PC-3 (cell line): ENCODE measurements around the gene ADAMTSL2. TPM values are rescaled to one million over a fixed set of nuclear protein-coding genes. Genes with fewer than 3 reads are reported as not detected.

ENCODE experiments used
- ATAC-seq: fragments of 200-7000 bp; cut with Tn5 transposase; 2 replicates; pipeline ENCODE4 v1.9.1; 2020; ENCODE audit warnings: mild to moderate bottlenecking, moderate library complexity
- BruUV-seq: library from RNA; stranded (reverse); fragments of 400-500 nt; replicated peaks from 2 replicates; lab custom pipeline; 2021; lab: Mats Ljungman, UMichigan
- CTCF ChIA-PET: fragments of 300-600 bp; sonication (Branson Sonifier 250); formaldehyde crosslinking; loops from one replicate; lab custom pipeline; 2022; ENCODE audit warnings: antibody characterized with exemption; lab: Charles Lee
- POLR2A ChIA-PET: fragments of 300-600 bp; sonication (Branson Sonifier 250); formaldehyde crosslinking; loops from one replicate; lab custom pipeline; 2022; ENCODE audit warnings: antibody characterized with exemption; ENCODE audit not compliant: unreplicated experiment; lab: Charles Lee
- DNase-seq: peaks from one replicate; pipeline ENCODE4 v3.0.0-alpha.2; 2015
- H2AFZ ChIP-seq: fragments of 300-600 bp; sonication (generic); 2 replicates; pipeline ENCODE4 v1.6.0; 2016; ENCODE audit warnings: antibody characterized with exemption, low read length
- H3F3A ChIP-seq: fragments of 300-600 bp; sonication (generic); one replicate; pipeline ENCODE4 v1.6.0; 2017; ENCODE audit warnings: antibody characterized with exemption, low read length, control low read depth, mild to moderate bottlenecking; ENCODE audit not compliant: unreplicated experiment
- H3K27ac ChIP-seq: fragments of 300-600 bp; sonication (generic); 2 replicates; pipeline ENCODE4 v1.5.1; 2016; ENCODE audit warnings: mild to moderate bottlenecking, low read length
- H3K27me3 ChIP-seq: fragments of 300-600 bp; sonication (generic); 2 replicates; pipeline ENCODE4 v1.6.1; 2016; ENCODE audit warnings: low read length, mixed read lengths
- H3K36me3 ChIP-seq: fragments of 300-600 bp; sonication (generic); 2 replicates; pipeline ENCODE4 v1.6.1; 2016; ENCODE audit warnings: low read depth, mixed run types, low read length, mixed read lengths
- H3K4me1 ChIP-seq: fragments of 300-600 bp; sonication (generic); 2 replicates; pipeline ENCODE4 v1.5.1; 2016; ENCODE audit warnings: low read length; ENCODE audit not compliant: insufficient read depth
- H3K4me2 ChIP-seq: fragments of 300-600 bp; sonication (generic); 2 replicates; pipeline ENCODE4 v1.6.0; 2016; ENCODE audit warnings: low read length
- H3K4me3 ChIP-seq: fragments of 300-600 bp; sonication (generic); 2 replicates; pipeline ENCODE4 v1.5.1; 2016; ENCODE audit warnings: mild to moderate bottlenecking, low read length, mixed read lengths
- H3K79me2 ChIP-seq: fragments of 300-600 bp; sonication (generic); 2 replicates; pipeline ENCODE4 v1.6.1; 2017; ENCODE audit warnings: low read length, mixed read lengths
- H3K9ac ChIP-seq: fragments of 300-600 bp; sonication (generic); 2 replicates; pipeline ENCODE4 v1.6.0; 2016; ENCODE audit warnings: mild to moderate bottlenecking, low read length
- H3K9me2 ChIP-seq: fragments of 300-600 bp; sonication (generic); replicated peaks from 2 replicates; pipeline ENCODE4 v1.6.1; 2016; ENCODE audit warnings: mixed run types, low read length, mixed read lengths
- H3K9me3 ChIP-seq: fragments of 300-600 bp; sonication (generic); 2 replicates; pipeline ENCODE4 v1.6.1; 2016; ENCODE audit warnings: low read length, mixed read lengths
- H4K20me1 ChIP-seq: fragments of 300-600 bp; sonication (generic); 2 replicates; pipeline ENCODE4 v1.6.1; 2016; ENCODE audit warnings: low read length, mixed read lengths
- EZH2 ChIP-seq: fragments of 300-600 bp; sonication (generic); IDR thresholded peaks from one replicate; pipeline ENCODE4 v1.6.1; 2017; ENCODE audit warnings: antibody characterized with exemption, mild to moderate bottlenecking, low read length; ENCODE audit not compliant: unreplicated experiment
- EZH2phosphoT487 ChIP-seq: fragments of 300-600 bp; sonication (generic); IDR thresholded peaks from 2 replicates; pipeline ENCODE4 v1.6.1; 2018; ENCODE audit warnings: mild to moderate bottlenecking, antibody characterized with exemption, low read length, borderline replicate concordance
- intact Hi-C: fragments of 100-400 bp; cut with micrococcal nuclease; formaldehyde crosslinking; loops from 2 replicates; pipeline ENCODE4 v1.9.0; 2023
- total RNA-seq: library from RNA; depleted of rRNA; stranded (reverse); fragments of >200 nt; gene quantifications from 2 replicates; pipeline ENCODE4 v1.2.3, GENCODE V29; 2014
- TF ChIP-seq, protein P1 (sequence below): fragments of 300-600 bp; sonication (generic); conservative IDR thresholded peaks from 2 replicates; pipeline ENCODE4 v1.5.1; 2017; ENCODE audit warnings: antibody characterized with exemption, low read depth, mild to moderate bottlenecking, low read length

Gene ADAMTSL2
- total RNA-seq, 1 experiment from 2014 or later = not detected

DNA sequence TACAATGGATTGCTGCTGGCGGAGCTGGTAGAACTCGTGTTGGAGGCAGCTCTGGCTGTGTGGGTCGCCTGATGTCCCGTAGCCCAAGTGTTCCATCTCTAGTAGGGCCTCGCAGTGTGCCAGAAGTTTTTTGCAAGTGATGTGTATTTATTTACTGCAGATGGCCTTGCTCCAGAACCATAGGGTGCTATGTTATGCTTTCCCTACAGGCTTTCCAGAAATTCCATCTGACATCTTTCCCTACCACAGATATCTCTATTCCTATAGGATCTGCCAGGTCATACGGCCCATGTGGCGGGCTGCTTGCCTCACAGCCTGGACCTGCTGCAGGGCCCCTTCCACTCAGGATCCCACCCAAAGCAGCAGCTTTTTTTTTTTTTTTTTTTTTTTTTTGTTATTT is 16.9 kb downstream of the ADAMTSL2 start:
- Histone ChIP-seq H3K4me2 (no peak overlapping the region), H3K27me3 (no peaks in the 10 kb centered on the region), H4K20me1 (no peaks in the 10 kb centered on the region), H3K27ac (no peak overlapping the region), H3K36me3 (no peaks in the 10 kb centered on the region), H3K79me2 (no peaks in the 10 kb centered on the region), H3K9me2 (no peaks in the 10 kb centered on the region), H3K9ac (no peak overlapping the region), H3F3A (no peaks in the 10 kb centered on the region), H3K4me3 (no peak overlapping the region), H3K4me1 (no peaks in the 10 kb centered on the region), H3K9me3 (no peaks in the 10 kb centered on the region), H2AFZ (no peak overlapping the region)
- intact Hi-C loops = no loop called here
- no peak for DNase-seq
- no peak for ATAC-seq
- no TSS peak for BruUV-seq
- POLR2A ChIA-PET = no interaction called here
- TF ChIP-seq, protein P1, sequence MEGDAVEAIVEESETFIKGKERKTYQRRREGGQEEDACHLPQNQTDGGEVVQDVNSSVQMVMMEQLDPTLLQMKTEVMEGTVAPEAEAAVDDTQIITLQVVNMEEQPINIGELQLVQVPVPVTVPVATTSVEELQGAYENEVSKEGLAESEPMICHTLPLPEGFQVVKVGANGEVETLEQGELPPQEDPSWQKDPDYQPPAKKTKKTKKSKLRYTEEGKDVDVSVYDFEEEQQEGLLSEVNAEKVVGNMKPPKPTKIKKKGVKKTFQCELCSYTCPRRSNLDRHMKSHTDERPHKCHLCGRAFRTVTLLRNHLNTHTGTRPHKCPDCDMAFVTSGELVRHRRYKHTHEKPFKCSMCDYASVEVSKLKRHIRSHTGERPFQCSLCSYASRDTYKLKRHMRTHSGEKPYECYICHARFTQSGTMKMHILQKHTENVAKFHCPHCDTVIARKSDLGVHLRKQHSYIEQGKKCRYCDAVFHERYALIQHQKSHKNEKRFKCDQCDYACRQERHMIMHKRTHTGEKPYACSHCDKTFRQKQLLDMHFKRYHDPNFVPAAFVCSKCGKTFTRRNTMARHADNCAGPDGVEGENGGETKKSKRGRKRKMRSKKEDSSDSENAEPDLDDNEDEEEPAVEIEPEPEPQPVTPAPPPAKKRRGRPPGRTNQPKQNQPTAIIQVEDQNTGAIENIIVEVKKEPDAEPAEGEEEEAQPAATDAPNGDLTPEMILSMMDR = no peak
- TF ChIP-seq EZH2phosphoT487 = no peak
- CTCF ChIA-PET = no interaction called here

DNA sequence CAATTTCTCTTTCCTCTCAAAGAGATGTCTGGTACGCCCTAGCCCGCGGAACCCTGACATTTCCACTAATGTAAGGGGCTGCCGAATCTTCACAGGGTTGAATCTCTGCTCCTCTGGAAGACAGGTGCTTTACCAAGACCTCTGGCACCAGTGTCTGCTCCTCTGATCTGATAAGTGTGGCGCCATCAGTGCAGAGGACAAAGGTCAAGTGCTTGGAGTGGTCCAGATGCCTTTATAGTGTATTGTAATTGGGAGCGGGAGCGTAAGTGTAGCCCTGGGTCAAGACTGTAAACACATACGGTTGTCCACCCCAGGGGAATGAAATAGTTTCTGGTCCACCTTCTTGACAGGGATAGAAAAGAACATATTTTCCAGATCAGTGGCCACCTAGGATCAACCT is 17.7 kb downstream of the ADAMTSL2 start:
- no peak overlapping the region for H3K27ac ChIP-seq
- H3K9me2 ChIP-seq = no peaks in the 10 kb centered on the region
- intact Hi-C loops = no loop called here
- BruUV-seq = no TSS peak
- no peaks in the 10 kb centered on the region for H3K79me2 ChIP-seq
- H3K4me1 ChIP-seq = no peaks in the 10 kb centered on the region
- H3K36me3 ChIP-seq = no peaks in the 10 kb centered on the region
- no peak overlapping the region for H3K9ac ChIP-seq
- DNase-seq (no peak), ATAC-seq (no peak)
- no peaks in the 10 kb centered on the region for H3K27me3 ChIP-seq
- POLR2A ChIA-PET = no interaction called here
- H3F3A ChIP-seq = no peaks in the 10 kb centered on the region
- no peak overlapping the region for H3K4me3 ChIP-seq
- no peak overlapping the region for H3K4me2 ChIP-seq
- H4K20me1 ChIP-seq = no peaks in the 10 kb centered on the region
- CTCF ChIA-PET = no interaction called here
- no peaks in the 10 kb centered on the region for H3K9me3 ChIP-seq
- TF ChIP-seq EZH2phosphoT487 (no peak), EZH2 (no peak)
- TF ChIP-seq, protein P1 = no peak
- no peak overlapping the region for H2AFZ ChIP-seq

DNA sequence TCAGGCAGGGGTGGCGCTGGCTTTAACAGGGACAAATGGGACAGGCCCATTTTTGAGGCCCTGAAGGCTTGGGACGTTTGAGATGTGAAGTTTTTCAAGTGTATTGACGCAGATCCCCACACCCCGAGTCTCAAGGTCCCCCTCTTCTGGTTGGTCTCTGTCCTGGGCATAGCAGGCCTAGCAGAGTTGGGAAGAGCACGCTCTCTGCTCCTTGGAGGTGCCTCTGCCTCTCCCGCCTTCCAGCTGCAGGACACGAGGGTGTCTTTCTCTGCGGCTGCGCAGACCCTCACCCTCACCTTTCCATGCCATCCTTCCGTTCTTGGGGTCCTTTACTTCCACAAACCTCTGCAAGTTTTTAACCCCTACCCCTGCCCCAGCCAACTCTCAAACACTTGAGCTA is 18.6 kb downstream of the ADAMTSL2 start:
- Histone ChIP-seq H3K27ac (no peak overlapping the region), H3K4me1 (no peaks in the 10 kb centered on the region), H3K4me2 (no peak overlapping the region), H3K9me3 (no peaks in the 10 kb centered on the region), H2AFZ (no peak overlapping the region), H3K9ac (no peak overlapping the region), H4K20me1 (no peaks in the 10 kb centered on the region), H3K4me3 (no peak overlapping the region), H3K36me3 (no peaks in the 10 kb centered on the region), H3K79me2 (no peaks in the 10 kb centered on the region), H3F3A (no peaks in the 10 kb centered on the region), H3K27me3 (no peaks in the 10 kb centered on the region), H3K9me2 (no peaks in the 10 kb centered on the region)
- ChIA-PET CTCF (no interaction called here), POLR2A (no interaction called here)
- BruUV-seq = no TSS peak
- TF ChIP-seq, protein P1 = no peak
- no peak for TF ChIP-seq EZH2phosphoT487
- no peak for TF ChIP-seq EZH2
- no peak for ATAC-seq
- intact Hi-C loops = no loop called here
- DNase-seq = no peak
